Hindlimb muscle (tissue), 1 donor: ENCODE results near the gene OTOP3. TPM values are rescaled to one million over a fixed set of nuclear protein-coding genes. Genes with fewer than 3 reads are reported as not detected.
A peak's percentile ranks its signal among the peaks of the same experiment; 100 is the strongest.

Experiments
- DNase-seq: peaks from one replicate; pipeline ENCODE4 v3.0.0-alpha.2; 2013
- polyA plus RNA-seq: library from polyadenylated mRNA; unstranded; fragments of 120-200 nt; gene quantifications from one replicate; pipeline ENCODE4 v1.2.1, GENCODE V29; 2013; ENCODE audit not compliant: insufficient read length

The OTOP3 gene
- polyA plus RNA-seq, 1 donor, result not detected

DNA sequence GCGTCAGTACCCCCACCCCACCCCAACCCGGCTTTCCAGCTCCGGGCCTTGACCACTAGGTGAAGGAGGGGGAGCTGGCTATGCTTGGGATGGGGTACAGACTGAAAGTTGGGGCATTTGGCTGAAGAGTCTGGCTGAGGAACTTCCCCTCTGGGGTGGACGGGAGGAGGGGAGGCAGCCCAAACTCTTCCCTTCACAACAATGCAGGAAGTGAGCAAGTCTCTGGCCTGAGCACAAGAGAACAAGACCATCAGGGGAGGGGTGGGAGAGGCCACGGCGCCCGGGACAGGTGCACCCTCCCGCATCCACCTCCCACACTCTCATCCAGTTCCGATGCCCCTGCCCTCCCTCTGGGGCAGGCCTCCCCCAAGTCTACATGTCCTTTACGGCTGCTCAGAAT is 18.3 kb upstream of the OTOP3 start:
- no peak for DNase-seq

DNA sequence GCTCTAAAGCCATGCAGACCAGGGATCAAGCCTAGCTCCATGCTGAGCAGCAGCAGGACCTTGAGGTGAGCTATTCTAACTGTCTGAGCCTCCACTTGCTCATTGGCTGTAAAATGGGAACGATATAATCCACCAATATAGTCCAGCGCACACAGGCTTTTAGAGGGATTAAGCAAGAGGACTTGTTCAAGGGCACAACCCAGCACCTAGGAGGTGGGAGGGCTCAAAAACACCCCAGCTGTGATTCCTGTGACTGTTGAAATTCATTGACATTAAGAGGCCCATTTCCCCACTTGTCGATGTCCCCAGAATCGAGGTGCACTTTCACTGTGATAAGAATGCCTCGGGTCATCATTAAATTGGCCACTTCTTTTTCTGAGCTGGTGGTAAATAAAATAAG is 16.8 kb upstream of the OTOP3 start:
- no peak for DNase-seq

DNA sequence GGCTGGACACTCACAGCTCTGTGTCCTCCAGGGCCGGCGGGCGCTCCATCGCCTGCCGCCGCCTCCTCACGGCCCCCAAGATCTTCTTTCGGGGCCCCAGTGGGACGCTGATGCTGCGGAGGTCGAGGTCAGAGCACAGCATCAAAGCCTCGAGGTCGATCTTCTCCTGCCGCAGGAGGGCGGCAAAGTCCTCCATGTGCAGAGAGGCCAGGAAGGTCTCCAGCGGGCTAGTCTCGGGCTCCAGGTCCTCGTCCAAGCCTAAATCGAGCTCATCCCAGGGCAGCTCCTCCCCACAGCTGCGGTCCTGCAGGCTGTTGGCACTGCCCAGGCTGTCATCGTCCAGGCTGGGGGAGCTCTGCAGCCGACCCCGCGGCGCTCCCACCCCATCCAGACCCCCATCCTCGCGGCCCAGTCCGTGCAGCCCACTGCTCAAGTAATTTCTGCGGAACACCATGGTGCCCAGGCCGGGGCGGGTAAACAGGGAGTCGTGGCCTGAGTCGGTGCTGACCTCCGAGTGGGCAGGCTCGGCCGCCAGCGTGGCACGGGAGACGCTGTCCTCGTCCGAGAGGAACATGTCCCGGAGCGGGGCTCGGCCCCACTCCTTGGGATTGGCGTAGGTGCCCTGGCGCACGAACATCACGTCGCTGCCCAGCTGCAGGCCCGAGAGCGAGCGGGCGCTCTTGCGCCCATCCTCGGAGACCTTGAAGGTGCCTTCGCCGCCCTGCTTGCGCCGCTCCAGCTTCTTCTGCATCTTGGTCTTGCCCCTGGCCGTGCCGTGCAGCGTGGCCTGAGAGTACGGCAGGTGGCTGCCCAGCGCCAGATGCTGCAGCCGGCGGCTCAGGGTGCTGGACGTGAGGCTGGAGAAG is 16.0 kb upstream of the OTOP3 start:
- DNase-seq, result no peak

DNA sequence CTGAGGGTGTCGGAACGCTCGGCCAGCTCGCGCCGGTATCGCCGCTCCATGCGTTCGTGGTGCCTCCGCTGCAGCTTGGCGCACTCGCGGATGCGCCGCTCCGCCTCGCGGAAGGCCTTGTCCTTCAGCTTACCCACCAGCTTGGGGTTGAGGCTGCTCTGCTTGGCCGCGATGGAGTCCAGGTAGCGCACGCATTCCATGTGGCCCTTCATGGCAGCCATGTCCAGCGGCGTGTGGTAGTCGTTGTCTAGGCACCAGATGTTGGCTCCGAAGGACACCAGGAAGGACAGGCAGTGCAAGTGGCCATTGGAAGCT is 15.4 kb upstream of the OTOP3 start:
- DNase-seq, result no peak

DNA sequence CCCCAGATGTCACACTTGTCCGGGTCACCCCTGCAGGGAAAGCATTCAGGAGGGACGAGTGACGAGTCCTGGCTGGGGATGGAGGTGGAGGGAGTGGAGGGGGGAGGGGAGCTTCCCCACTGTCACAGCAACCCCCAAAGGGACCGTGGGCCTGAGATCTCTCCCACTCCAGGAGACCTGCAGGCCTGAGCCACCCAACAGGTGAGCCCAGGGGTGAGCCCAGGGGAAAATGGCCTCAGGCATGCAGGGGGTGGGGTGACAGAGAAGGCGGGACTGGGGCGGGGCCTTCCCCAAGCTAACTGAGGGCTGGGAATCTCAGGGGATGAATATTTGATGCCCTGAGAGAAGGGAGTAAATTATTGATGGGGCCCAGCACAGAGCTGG is 15.1 kb upstream of the OTOP3 start:
- DNase-seq, result no peak

DNA sequence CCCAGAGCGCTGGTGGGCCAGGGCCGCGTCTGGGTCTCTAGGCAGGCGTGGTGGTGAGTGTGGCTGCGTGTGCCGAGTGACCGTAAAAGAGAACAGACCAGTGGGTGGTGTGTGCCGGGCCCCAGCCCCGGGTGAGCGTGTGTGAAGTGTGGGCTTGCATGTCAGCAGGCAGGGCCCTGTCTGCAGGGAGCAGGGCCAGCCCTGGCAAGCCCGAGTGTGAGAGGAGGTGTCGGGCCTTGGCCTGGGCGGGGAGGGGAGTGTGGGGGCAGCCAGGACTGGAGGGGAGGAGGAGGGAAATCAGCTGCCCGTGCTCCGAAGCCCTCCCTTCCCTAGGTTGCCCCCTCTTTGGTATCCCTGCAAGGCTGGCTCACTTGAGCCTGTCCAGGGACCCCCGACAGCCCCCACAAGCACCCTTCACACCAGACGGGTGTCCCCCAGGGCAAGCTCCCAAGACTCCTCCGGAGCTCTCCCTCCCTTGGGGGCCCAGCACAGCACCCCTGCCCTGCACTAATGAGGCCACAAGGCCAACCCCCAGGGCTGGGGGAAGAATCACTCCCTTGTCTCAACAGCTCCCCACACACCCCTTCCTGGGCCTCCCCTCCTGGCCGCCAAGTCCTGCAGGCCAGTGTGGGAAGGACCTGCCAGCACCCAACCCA is 14.5 kb upstream of the OTOP3 start:
- DNase-seq, result no peak

DNA sequence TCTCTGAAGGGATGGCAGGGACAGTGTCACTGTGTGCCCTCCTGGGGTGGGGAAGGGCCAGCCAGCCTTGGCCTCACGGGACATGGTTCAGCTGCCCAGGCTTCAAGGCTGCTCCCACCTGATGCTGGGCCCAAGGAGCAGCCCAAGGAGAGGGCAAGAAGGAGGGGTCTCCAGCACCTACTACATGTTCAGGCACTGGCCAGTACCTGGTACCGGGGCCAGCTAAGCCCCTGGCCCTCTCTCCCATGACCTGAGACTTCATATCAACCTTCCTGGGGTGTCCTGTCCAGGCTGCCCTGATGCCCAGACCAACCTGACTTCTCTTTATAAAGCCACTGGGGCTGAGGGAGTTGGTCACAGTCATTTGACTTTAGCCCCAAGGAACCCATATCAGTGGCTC is 13.9 kb upstream of the OTOP3 start:
- DNase-seq, result no peak

DNA sequence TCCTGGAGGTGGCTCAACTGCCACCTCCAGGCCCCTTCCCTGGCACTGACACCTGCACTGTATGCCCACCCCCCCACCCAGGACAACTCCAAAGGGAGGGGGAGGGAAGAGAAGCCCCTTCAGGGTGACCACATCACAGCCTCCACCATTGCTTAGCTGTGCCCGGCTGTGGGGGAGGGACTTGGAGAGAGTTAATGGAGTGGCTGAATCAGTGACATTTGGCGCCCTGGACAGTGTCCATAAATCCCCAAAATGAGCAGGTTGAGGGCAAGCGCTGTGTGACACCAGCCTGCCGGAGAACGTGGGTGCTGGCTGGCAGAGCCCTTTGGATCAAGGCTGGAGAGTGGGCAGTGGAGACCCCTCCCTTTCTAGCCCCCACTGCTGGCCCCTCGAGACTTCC is 13.5 kb upstream of the OTOP3 start:
- no peak for DNase-seq

DNA sequence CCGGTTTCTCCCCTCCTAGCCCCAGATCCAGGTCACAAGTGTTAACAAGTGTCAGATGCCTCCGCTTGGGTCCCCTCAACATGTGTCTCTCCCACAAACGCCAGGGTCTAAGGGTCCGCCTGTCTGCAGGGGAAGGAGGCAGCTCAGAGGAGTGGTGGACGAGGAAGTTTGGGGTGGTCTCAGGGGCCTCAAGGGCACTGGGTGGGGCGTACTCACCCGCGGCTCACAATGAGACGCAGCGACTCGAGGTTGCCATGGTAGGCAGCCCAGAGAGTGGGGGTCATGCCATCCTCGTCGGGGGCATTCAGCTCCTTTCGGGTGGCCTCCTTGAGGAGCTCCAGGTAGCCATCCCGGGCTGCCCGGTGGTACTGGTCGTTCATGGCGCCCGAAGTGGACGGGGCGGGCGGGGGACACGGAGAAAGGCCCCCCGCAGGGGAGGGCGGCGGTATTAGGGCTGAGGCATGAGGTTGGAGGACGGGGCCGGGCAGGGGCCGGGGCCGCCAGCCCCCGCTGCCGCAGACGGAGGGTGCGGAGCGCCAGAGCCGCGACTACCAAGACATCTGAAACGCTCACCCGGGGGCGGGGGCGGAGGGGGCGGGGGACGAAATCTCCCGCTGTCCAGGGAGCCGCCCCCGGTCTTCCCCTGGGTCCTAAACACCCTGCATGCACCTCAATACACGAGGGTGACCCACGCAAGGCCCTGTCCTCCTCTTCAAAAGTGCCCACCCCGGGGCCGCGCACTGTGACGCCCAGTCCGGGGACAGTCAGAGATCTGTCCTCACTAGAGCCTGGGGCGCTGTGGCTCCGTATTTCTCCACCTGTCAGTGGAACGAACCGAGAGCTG is 12.8 kb upstream of the OTOP3 start, which contains the start of gene USH1G:
USH1G (minus strand) TSS at position 562 of the 844 bp plus-strand sequence; CDS start at position 380, 182 bp downstream.
- DNase-seq, result no peak

DNA sequence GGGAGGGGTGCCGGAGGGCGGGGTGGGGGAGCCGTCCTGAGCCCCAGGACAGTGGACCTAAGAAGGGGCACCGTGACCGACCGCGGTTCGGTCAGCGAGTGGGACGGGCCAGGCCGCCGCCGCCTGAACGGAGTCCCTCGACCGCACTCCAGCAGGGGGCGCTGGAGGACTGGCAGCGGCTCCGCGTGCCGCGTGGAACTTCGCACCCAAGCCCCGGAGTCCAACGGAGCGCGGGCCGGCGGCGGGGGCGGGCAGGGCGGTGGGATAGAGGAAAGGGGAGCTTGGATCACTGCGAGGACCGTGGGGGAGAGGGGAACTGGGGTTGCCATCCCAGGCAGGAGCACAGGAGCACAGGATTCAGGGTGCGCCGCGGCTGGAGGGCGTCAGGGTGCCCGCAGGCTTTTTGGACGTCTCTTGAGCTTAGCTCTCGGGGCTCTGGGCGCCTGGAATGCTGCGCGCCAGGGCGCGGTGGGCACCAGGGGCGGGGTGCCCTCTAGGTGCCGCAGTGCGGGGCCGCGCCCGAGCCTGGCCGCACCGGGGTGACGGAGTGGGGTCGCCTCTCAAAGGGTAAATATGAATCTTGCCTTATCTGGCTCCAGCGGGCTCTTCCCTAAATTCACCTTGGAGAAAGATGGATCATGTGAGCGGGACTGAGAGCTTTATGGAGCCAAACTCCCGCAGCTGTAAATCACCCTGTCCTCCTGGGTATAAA is 12.0 kb upstream of the OTOP3 start:
- peak; percentile 53 for DNase-seq

DNA sequence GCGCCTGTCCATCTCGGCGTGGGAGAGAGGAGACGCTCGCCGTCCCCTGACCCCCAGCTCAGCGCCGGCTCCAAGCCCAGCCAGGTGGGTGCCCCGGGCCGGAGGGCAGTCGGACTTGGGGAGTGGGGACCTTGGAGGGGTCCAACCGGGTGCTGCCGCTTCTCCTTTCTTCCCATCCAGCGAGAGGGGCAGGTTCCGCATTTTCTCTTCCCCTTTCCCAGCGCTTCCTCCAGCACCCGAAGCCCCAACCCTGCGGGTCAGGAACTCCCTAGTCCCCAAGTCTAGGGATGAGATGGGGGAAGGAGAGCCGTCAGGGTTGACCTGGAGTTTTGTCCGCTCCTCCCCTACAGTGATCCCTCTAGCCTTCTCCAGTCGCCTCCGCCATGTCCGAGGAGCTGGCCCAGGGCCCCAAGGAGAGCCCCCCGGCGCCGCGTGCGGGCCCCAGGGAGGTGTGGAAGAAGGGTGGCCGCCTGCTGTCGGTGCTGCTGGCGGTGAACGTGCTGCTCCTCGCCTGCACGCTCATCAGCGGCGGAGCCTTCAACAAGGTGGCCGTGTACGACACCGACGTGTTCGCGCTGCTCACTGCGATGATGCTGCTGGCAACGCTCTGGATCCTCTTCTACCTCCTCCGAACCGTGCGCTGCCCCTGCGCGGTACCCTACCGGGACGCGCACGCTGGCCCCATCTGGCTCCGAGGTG is 11.3 kb upstream of the OTOP3 start, which contains the start of gene OTOP2:
OTOP2 (plus strand) TSS at position 24 of the 699 bp plus-strand sequence; CDS start at position 384, 360 bp downstream.
- DNase-seq, result no peak

DNA sequence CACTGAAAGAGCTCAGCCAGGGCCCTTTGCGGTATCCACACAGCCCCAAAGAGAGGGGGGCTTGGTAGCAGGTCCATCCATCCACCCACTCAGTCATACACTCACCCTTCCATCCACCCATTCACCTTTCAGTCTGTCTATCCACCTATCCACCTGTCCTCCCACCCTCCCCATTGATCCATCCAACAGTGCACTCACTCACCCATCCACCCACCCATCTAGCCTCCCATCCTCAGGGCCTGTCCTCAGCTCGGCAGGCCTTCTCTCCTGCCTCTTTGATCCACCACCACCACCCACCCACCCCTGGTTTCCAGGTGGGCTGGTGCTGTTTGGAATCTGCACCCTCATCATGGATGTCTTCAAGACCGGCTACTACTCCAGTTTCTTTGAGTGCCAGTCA is 10.5 kb upstream of the OTOP3 start:
- DNase-seq, result no peak

DNA sequence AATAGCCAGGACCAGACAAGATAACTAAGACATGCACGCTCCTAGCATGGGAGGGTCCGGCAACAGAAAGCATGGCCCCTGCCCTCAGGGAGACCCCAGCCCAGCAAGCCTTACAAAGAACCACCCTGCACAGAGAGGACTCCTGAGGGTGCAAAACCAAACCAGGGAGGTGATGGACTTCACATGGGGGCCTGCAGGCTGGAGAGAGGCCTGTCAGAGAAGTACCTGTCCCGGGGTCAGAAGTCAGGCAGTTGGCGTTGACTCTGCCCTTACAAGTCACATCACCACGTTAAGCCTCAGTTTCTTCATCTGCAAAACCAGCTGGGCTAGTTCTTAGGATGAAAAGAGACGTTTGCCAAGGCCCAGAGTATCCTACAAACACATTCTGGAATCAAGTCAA is 6.9 kb upstream of the OTOP3 start:
- DNase-seq, result no peak

DNA sequence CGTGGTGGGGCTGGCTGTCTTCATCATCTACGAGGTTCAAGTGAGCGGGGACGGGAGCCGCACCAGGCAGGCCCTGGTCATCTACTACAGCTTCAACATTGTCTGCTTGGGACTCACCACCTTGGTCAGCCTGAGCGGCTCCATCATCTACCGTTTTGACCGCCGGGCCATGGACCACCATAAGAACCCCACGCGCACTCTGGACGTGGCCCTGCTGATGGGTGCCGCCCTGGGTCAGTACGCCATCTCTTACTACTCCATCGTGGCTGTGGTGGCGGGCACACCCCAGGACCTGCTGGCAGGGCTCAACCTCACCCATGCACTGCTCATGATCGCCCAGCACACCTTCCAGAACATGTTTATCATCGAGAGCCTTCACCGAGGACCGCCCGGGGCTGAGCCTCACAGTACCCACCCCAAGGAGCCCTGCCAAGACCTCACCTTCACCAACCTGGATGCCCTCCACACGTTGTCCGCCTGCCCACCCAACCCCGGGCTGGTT is 5.1 kb upstream of the OTOP3 start:
- no peak for DNase-seq

DNA sequence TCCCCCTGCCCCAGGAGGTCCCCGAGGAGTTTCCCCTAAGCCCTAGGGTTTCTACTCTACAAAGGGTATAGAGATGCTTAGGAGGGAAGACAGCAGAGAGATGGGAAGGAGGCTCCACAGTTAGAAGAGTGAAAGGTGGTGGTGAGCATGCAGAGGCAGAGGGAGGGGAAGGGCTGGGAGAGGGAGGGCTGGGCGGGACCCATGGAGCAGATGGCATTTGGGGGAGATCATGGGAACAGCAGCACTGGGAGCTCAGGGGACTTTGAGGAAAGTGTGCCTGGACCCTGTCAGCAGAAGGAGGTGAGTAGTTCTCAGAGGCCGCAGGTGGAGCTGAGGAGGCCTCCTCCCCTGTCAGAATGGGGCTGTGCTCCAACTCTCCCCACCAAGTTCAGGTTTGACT is 650 bp upstream of the OTOP3 start:
- DNase-seq, result no peak

DNA sequence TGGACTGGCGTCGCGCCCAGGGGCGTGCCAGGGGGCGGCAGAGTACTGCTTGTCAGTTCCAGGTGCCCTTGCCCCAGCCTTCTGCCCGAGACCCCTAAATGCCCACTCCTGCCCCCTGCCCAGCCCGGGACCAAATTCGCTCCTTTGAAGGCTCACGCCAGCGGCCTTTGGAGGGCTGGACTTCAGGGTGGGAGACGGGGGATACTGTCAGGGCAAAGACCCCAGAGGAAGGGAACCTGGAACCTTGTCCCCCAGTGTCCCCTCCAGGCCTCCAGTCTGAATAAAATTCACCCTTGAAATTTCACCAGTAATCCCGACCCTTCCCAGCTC is 737 bp downstream of the OTOP3 start:
- DNase-seq, result no peak

DNA sequence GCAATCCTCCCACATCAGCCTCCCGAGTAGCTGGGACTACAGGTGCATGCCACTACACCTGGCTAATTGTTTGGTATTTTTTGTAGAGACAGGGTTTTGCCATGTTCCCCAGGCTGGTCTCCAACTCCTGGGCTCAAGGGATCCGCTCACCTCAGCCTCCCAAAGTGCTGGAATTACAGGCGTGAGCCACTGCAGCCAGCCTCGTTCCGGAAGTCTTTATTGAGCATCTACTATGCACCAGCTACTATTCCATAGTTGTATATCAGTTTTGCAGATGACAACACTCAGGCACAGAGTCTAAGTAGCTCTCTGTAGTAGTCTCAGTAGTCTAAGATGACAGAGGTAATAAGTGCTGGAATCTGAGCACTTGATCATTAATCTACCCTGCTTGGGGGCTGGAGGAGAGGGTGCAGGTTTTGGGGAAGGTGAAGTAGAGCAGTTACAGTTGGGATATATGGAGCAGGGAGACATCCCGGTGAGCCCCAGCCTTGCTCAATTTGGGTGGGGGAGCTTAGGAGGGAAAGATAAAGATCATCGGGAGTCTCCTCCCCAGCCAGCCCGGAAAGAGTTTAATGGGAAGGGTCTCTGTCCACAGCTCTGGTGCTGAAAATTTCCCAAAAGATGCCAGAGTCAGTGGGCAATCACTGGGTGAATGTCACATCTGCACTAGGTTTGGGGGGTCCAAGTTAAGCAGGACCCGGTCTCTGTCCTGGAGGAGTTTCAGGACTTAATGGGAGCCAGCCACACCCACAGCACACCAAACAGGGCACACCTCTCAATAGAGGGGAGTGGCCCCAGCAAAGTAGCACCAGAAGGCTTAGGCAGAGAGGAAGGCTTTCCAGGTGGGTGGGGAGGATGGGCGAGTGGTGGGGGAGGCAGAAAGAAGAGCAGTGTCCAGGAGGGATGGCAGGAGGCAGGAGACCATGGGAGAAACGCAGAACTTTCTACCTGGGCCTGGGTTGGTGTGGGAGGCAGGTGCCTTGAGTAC is 1.7 kb downstream of the OTOP3 start:
- DNase-seq, result no peak

DNA sequence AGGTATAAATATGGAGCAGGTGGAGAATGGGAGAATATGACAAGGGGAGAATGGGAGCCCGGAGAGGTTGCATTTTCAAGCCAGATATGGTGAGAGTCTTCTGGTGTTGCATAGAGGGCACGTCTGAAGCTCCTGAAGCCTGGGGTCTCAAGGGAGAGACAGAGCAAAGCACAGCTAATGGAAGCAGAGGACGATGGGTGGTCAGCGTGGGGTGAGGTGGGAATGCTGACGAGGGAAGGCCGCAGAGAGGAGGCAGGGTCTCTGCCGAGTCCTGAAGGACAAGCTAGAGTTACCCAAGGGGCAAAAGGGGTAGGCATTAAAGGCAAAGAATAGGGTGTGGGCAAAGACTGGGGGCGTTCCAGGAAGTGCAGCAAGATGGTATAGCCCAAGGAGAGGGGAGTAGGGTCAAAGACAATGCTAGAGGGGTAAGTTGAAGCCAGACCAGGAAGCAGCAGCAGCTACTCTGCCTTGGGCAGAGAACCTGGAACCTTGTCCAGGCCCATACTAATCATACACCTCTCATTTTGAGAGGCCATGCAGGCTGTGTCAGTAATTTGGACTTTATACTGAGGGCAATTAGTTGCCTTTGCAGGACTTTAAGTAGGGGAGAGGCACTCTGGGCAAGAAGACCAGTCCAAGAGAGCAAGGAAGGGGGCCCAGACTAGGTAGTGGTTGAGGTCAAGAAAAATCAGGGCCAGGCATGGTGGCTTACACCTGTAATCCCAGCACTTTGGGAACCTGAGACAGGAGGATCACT is 2.7 kb downstream of the OTOP3 start:
- no peak for DNase-seq

DNA sequence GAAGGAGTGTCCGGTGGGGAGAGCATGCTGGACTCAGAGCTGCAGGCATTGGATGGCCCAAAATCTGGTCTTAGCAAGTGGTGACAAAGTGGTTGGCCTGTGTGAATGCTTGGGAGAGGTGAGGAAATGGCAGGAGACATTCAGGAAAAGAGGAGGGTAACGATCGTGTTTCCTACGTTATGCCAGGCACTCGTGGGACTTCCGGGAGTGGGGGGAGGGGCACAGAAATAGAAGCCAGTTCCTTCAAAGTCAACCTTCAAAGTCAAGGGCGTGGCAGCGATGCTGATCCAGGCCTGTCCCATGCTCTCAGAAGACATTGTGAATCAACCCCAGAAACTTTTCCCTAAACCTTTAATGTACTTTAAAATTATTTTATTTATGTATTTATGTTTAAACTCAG is 3.8 kb downstream of the OTOP3 start:
- no peak for DNase-seq
